ENCODE results near the gene DYNC1H1.
A peak's percentile ranks its signal among the peaks of the same experiment; 100 is the strongest.
"Not testable (repeated sequence)": the region's sequence is repeated elsewhere in the genome, so short reads cannot be mapped to it uniquely, and the experiment has no call there.

The DYNC1H1 gene

DNA sequence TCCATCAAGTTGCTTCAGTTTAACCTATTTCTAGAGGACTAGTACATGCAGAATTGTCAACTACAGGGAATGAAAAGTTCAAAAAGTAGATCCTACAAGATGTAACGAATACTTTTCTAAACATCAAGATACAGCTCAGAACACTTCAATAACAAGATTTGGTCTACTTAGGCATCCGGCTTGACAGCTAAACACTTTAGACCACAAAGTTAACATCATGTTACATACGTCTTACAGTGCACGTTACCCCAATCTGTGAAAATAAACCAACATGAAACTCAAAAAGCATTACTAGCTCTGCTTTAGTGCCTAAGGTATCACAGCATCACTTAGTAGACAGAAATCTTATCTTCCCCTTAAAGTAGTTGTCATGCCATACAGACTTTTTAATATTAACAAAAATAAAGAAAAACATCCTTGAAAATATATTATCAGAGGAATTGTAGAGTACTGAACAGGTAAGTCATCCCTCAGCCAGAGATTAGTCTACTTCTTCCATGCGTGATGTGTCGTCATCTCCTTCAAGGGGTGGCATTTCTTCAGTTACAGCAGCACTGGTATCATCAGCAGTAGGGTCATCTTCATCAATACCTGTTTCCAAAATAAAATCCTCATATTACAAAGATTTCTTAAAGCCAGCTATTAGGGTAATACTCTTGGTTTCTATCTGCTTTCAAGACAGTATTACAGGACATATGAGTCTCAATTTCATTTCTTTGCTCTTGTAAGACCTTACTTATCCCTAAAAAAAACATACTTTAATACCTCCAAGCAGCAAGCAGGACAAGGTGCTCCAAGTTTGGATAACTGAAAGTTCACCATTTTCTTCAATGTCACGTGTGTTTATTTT lies 117.1 kb downstream of the DYNC1H1 start:
- Histone ChIP-seq H3K23ac (ENCODE audit: low read depth, low read length, poor library complexity) (no peak overlapping the region), H4K8ac (ENCODE audit: low read depth, low read length) (no peak overlapping the region), H3K4ac (ENCODE audit: low read length) (no peak overlapping the region), H2BK5ac (ENCODE audit: low read length) (no peak overlapping the region), H2AFZ (ENCODE audit: low read length) (no peak overlapping the region), H3K27ac (replicated peaks; ENCODE audit: low read length) (no peak overlapping the region), H2BK120ac (ENCODE audit: low read depth, low read length) (no peak overlapping the region), H2AK5ac (ENCODE audit: low read depth, low read length) (no peak overlapping the region), H2BK15ac (ENCODE audit: low read length) (no peak overlapping the region), H3K79me1 (ENCODE audit: low read depth, low read length) (peaks cover 6% of the 10 kb centered on the region), H3K14ac (ENCODE audit: low read length) (no peak overlapping the region), H3K9ac (ENCODE audit: low read depth, low read length, poor library complexity) (no peak overlapping the region), H3K36me3 (replicated peaks in 1 of 2; ENCODE audit: control insufficient read depth in 2 of 2, insufficient read depth in 2 of 2, low read length in 2 of 2) (peaks cover 37 to 85% of the 10 kb centered on the region in 2 donors), H3K4me3 (ENCODE audit: low read length in 2 of 2) (no peak overlapping the region), H3K9me3 (replicated peaks in 1 of 2; ENCODE audit: control insufficient read depth in 2 of 2, insufficient read depth in 1 of 2, low read depth in 1 of 2, low read length in 2 of 2) (peaks cover 0 to 2% of the 10 kb centered on the region in 2 donors), H4K91ac (ENCODE audit: low read depth, low read length, poor library complexity) (no peak overlapping the region), H3K18ac (ENCODE audit: low read length) (no peak overlapping the region), H3K4me1 (ENCODE audit: control insufficient read depth in 2 of 2, insufficient read depth in 1 of 2, low read depth in 1 of 2, low read length in 2 of 2) (peaks cover 7 to 12% of the 10 kb centered on the region in 2 donors), H3K27me3 (ENCODE audit: control insufficient read depth in 3 of 3, insufficient read depth in 3 of 3, low read depth in 1 of 3, low read length in 3 of 3) (no peaks in the 10 kb centered on the region), H2BK12ac (ENCODE audit: low read length) (no peak overlapping the region), H3K4me2 (ENCODE audit: insufficient read depth, low read length, poor library complexity, severe bottlenecking) (no peak overlapping the region)
- DNase-seq (ENCODE audit: low spot score): no peak
- no CpG with 5 or more reads among the region's 7 CpGs for WGBS, 2 donors (ENCODE audit: extremely low coverage in 2 of 2, insufficient read length in 2 of 2, insufficient replicate concordance in 1 of 2)

DNA sequence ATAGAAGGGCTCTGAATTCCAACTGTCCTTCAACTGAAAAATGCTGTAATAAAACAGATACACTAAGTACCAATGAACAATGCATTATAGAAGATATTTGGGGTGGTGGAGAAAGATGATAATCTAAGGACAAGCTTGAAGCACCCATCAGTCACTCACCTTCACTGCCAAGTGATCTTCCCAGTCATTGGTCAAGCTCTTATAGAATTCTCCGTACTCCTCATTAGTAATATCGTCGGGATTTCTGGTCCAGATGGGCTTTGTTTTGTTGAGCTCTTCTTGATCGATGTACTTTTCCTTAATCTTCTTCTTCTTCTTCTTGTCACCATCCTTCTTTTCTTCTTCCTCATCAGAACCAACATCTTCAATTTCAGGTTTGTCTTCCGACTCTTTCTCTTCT lies 120.1 kb downstream of the DYNC1H1 start:
- H3K27ac ChIP-seq (replicated peaks; ENCODE audit: low read length); H3K18ac ChIP-seq (ENCODE audit: low read length); H3K4ac ChIP-seq (ENCODE audit: low read length); H2BK120ac ChIP-seq (ENCODE audit: low read depth, low read length); H4K8ac ChIP-seq (ENCODE audit: low read depth, low read length); DNase-seq (ENCODE audit: low spot score); H3K14ac ChIP-seq (ENCODE audit: low read length); H3K79me1 ChIP-seq (ENCODE audit: low read depth, low read length); H3K4me3 ChIP-seq (ENCODE audit: low read length in 2 of 2); H2BK5ac ChIP-seq (ENCODE audit: low read length); H3K27me3 ChIP-seq (ENCODE audit: control insufficient read depth in 3 of 3, insufficient read depth in 3 of 3, low read depth in 1 of 3, low read length in 3 of 3); H2AK5ac ChIP-seq (ENCODE audit: low read depth, low read length); H3K4me2 ChIP-seq (ENCODE audit: insufficient read depth, low read length, poor library complexity, severe bottlenecking); H2BK15ac ChIP-seq (ENCODE audit: low read length); H3K9ac ChIP-seq (ENCODE audit: low read depth, low read length, poor library complexity); H3K9me3 ChIP-seq (replicated peaks in 1 of 2; ENCODE audit: control insufficient read depth in 2 of 2, insufficient read depth in 1 of 2, low read depth in 1 of 2, low read length in 2 of 2); H2BK12ac ChIP-seq (ENCODE audit: low read length); H2AFZ ChIP-seq (ENCODE audit: low read length); H4K91ac ChIP-seq (ENCODE audit: low read depth, low read length, poor library complexity); H3K23ac ChIP-seq (ENCODE audit: low read depth, low read length, poor library complexity): not testable (repeated sequence)
- H3K36me3 ChIP-seq (replicated peaks in 1 of 2; ENCODE audit: control insufficient read depth in 2 of 2, insufficient read depth in 2 of 2, low read length in 2 of 2): peaks cover 31 to 68% of the 10 kb centered on the region in 2 donors
- H3K4me1 ChIP-seq (ENCODE audit: control insufficient read depth in 2 of 2, insufficient read depth in 1 of 2, low read depth in 1 of 2, low read length in 2 of 2): peaks cover 11 to 22% of the 10 kb centered on the region in 2 donors
- no CpG with 5 or more reads among the region's 5 CpGs for WGBS, 2 donors (ENCODE audit: extremely low coverage in 2 of 2, insufficient read length in 2 of 2, insufficient replicate concordance in 1 of 2)

DNA sequence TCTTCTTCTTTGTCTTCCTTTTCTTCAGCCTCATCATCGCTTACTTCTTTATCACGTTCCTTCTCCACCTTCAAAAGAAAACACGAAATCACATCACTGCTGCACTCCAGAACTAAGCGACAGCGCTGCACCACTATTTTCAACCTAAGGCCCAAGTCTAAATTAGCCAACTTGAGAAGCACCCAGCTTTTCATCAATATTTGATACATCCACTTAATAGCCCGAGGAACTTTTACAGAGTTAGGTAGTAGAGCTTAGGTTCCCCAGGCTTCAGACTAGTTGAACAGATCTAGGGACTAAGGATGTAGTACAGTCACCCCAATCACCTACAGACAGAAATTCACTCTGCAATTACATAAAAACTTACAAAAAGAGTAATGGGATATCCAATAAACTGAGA lies 120.6 kb downstream of the DYNC1H1 start:
- no peak overlapping the region for H3K27ac ChIP-seq (replicated peaks; ENCODE audit: low read length)
- no peak overlapping the region for H2BK12ac ChIP-seq (ENCODE audit: low read length)
- no peak overlapping the region for H3K23ac ChIP-seq (ENCODE audit: low read depth, low read length, poor library complexity)
- H2BK15ac ChIP-seq (ENCODE audit: low read length): no peak overlapping the region
- H2AFZ ChIP-seq (ENCODE audit: low read length): no peak overlapping the region
- no peak for DNase-seq (ENCODE audit: low spot score)
- H3K4ac ChIP-seq (ENCODE audit: low read length): no peak overlapping the region
- H3K18ac ChIP-seq (ENCODE audit: low read length): no peak overlapping the region
- no peak overlapping the region for H2AK5ac ChIP-seq (ENCODE audit: low read depth, low read length)
- no peak overlapping the region for H4K8ac ChIP-seq (ENCODE audit: low read depth, low read length)
- H3K4me1 ChIP-seq (ENCODE audit: control insufficient read depth in 2 of 2, insufficient read depth in 1 of 2, low read depth in 1 of 2, low read length in 2 of 2): peaks cover 11 to 22% of the 10 kb centered on the region in 2 donors
- no peaks in the 10 kb centered on the region for H3K9me3 ChIP-seq (replicated peaks in 1 of 2; ENCODE audit: control insufficient read depth in 2 of 2, insufficient read depth in 1 of 2, low read depth in 1 of 2, low read length in 2 of 2)
- H3K27me3 ChIP-seq (ENCODE audit: control insufficient read depth in 3 of 3, insufficient read depth in 3 of 3, low read depth in 1 of 3, low read length in 3 of 3): no peaks in the 10 kb centered on the region
- peaks cover 8% of the 10 kb centered on the region for H3K79me1 ChIP-seq (ENCODE audit: low read depth, low read length)
- H3K36me3 ChIP-seq (replicated peaks in 1 of 2; ENCODE audit: control insufficient read depth in 2 of 2, insufficient read depth in 2 of 2, low read length in 2 of 2): peaks cover 29 to 64% of the 10 kb centered on the region in 2 donors
- peak overlapping the region in 1 of 2 donors; percentile 86 for H3K4me3 ChIP-seq (ENCODE audit: low read length in 2 of 2)
- H4K91ac ChIP-seq (ENCODE audit: low read depth, low read length, poor library complexity): no peak overlapping the region
- no peak overlapping the region for H3K4me2 ChIP-seq (ENCODE audit: insufficient read depth, low read length, poor library complexity, severe bottlenecking)
- H3K14ac ChIP-seq (ENCODE audit: low read length): no peak overlapping the region
- no peak overlapping the region for H3K9ac ChIP-seq (ENCODE audit: low read depth, low read length, poor library complexity)
- H2BK120ac ChIP-seq (ENCODE audit: low read depth, low read length): no peak overlapping the region
- H2BK5ac ChIP-seq (ENCODE audit: low read length): no peak overlapping the region
- WGBS, 2 donors (ENCODE audit: extremely low coverage in 2 of 2, insufficient read length in 2 of 2, insufficient replicate concordance in 1 of 2): 100% methylated on average over 3 of the region's 6 CpGs

DNA sequence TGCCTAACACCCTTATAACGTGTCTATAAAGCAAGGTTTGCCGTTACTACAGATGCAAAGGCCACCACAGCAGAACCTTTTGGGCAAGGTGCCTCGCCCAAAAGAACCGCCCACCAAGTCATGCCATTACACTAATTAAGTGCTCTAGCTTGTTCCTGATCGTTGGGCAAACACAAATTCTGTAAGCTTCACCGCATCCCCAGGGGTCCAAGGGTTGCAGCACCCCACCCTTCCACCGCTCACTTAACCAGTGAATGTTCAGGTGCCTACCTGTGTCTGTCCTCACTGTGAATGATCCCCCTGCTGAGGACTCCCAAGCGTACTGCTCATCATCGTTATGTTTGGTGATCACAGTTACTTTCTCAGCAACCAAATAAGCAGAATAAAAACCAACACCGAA lies 121.1 kb downstream of the DYNC1H1 start:
- no CpG with 5 or more reads among the region's 10 CpGs for WGBS, 2 donors (ENCODE audit: extremely low coverage in 2 of 2, insufficient read length in 2 of 2, insufficient replicate concordance in 1 of 2)
- Histone ChIP-seq H2AK5ac (ENCODE audit: low read depth, low read length) (no peak overlapping the region), H3K36me3 (replicated peaks in 1 of 2; ENCODE audit: control insufficient read depth in 2 of 2, insufficient read depth in 2 of 2, low read length in 2 of 2) (peaks cover 27 to 59% of the 10 kb centered on the region in 2 donors)

More for the DNA sequence above, 121.1 kb downstream of the DYNC1H1 start:
- no peak overlapping the region for H2BK12ac ChIP-seq (ENCODE audit: low read length)
- no peaks in the 10 kb centered on the region for H3K9me3 ChIP-seq (replicated peaks in 1 of 2; ENCODE audit: control insufficient read depth in 2 of 2, insufficient read depth in 1 of 2, low read depth in 1 of 2, low read length in 2 of 2)
- peak overlapping the region; percentile 86 to 90 for H3K4me3 ChIP-seq (ENCODE audit: low read length in 2 of 2)
- no peak overlapping the region for H2BK15ac ChIP-seq (ENCODE audit: low read length)
- no peaks in the 10 kb centered on the region for H3K27me3 ChIP-seq (ENCODE audit: control insufficient read depth in 3 of 3, insufficient read depth in 3 of 3, low read depth in 1 of 3, low read length in 3 of 3)
- no peak overlapping the region for H3K23ac ChIP-seq (ENCODE audit: low read depth, low read length, poor library complexity)
- H4K91ac ChIP-seq (ENCODE audit: low read depth, low read length, poor library complexity): no peak overlapping the region
- H3K18ac ChIP-seq (ENCODE audit: low read length): no peak overlapping the region
- H3K9ac ChIP-seq (ENCODE audit: low read depth, low read length, poor library complexity): peak overlapping the region; percentile 76
- H3K4me1 ChIP-seq (ENCODE audit: control insufficient read depth in 2 of 2, insufficient read depth in 1 of 2, low read depth in 1 of 2, low read length in 2 of 2): peaks cover 11 to 22% of the 10 kb centered on the region in 2 donors
- no peak overlapping the region for H2AFZ ChIP-seq (ENCODE audit: low read length)
- no peak overlapping the region for H3K14ac ChIP-seq (ENCODE audit: low read length)
- H3K4me2 ChIP-seq (ENCODE audit: insufficient read depth, low read length, poor library complexity, severe bottlenecking): peak overlapping the region; percentile 67
- H2BK5ac ChIP-seq (ENCODE audit: low read length): no peak overlapping the region
- H3K27ac ChIP-seq (replicated peaks; ENCODE audit: low read length): no peak overlapping the region
- DNase-seq (ENCODE audit: low spot score): no peak
- H2BK120ac ChIP-seq (ENCODE audit: low read depth, low read length): no peak overlapping the region
- no peak overlapping the region for H3K4ac ChIP-seq (ENCODE audit: low read length)
- H4K8ac ChIP-seq (ENCODE audit: low read depth, low read length): no peak overlapping the region
- H3K79me1 ChIP-seq (ENCODE audit: low read depth, low read length): peaks cover 8% of the 10 kb centered on the region
